OCI-LY3 (cell line): ENCODE results near the gene TMLHE.
"Not testable (repeated sequence)": the region's sequence is repeated elsewhere in the genome, so short reads cannot be mapped to it uniquely, and the experiment has no call there.

Source experiments
- H2AFZ ChIP-seq: fragments of 200-600, 300-600 bp; shearing (Covaris generic); 2 replicates; pipeline ENCODE4 v1.6.0; 2014; ENCODE audit warnings: antibody characterized with exemption, low read depth, low read length
- H3K27ac ChIP-seq: fragments of 200-600, 300-600 bp; sonication (generic); 2 replicates; pipeline ENCODE4 v1.5.1; 2014; ENCODE audit warnings: mild to moderate bottlenecking, low read length, moderate library complexity, mixed read lengths
- H3K27me3 ChIP-seq: fragments of 200-600, 300-600 bp; sonication (generic); 2 replicates; pipeline ENCODE4 v1.6.1; 2014; ENCODE audit warnings: low read depth, low read length, mixed read lengths
- H3K36me3 ChIP-seq: fragments of 200-600, 300-600 bp; sonication (generic); replicated peaks from 2 replicates; pipeline ENCODE3; 2014; ENCODE audit warnings: low read depth, low read length, mixed read lengths
- H3K4me1 ChIP-seq: fragments of 300-600, 200-600 bp; sonication (generic); 2 replicates; pipeline ENCODE4 v1.6.1; 2014; ENCODE audit warnings: low read length, mixed read lengths
- H3K4me2 ChIP-seq: fragments of 200-600, 300-600 bp; sonication (generic); 2 replicates; pipeline ENCODE4 v1.6.1; 2014; ENCODE audit warnings: low read length, mixed read lengths
- H3K4me3 ChIP-seq: fragments of 300-600, 200-600 bp; sonication (generic); 2 replicates; pipeline ENCODE4 v1.5.1; 2014; ENCODE audit warnings: antibody characterized with exemption, mild to moderate bottlenecking, low read length, moderate library complexity
- H3K79me2 ChIP-seq: fragments of 300-600, 200-600 bp; shearing (Covaris generic); 2 replicates; pipeline ENCODE4 v1.6.1; 2014; ENCODE audit warnings: mild to moderate bottlenecking, low read length, mixed read lengths
- H3K9ac ChIP-seq: fragments of 300-600, 200-600 bp; shearing (Covaris generic); 2 replicates; pipeline ENCODE4 v1.6.0; 2014; ENCODE audit warnings: mild to moderate bottlenecking, low read length, moderate library complexity
- H3K9me3 ChIP-seq: fragments of 200-600, 300-600 bp; shearing (Covaris generic); 2 replicates; pipeline ENCODE4 v1.6.1; 2014; ENCODE audit warnings: low read length, mixed read lengths; ENCODE audit not compliant: insufficient read depth
- H4K20me1 ChIP-seq: fragments of 200-600, 300-600 bp; sonication (generic); 2 replicates; pipeline ENCODE4 v1.6.1; 2016; ENCODE audit warnings: low read length, mixed read lengths; ENCODE audit not compliant: insufficient read depth
- EZH2phosphoT487 ChIP-seq: fragments of 200-600 bp; shearing (Covaris generic); IDR thresholded peaks from 2 replicates; pipeline ENCODE4 v1.6.1; 2018; ENCODE audit warnings: antibody characterized with exemption, mixed run types, low read depth
- TF ChIP-seq, protein P1 (sequence below): fragments of 200-600, 300-600 bp; sonication (generic); IDR thresholded peaks from 2 replicates; pipeline ENCODE4 v1.5.1; 2014; ENCODE audit warnings: antibody characterized with exemption, low read length, low read depth

The TMLHE gene, protein sequence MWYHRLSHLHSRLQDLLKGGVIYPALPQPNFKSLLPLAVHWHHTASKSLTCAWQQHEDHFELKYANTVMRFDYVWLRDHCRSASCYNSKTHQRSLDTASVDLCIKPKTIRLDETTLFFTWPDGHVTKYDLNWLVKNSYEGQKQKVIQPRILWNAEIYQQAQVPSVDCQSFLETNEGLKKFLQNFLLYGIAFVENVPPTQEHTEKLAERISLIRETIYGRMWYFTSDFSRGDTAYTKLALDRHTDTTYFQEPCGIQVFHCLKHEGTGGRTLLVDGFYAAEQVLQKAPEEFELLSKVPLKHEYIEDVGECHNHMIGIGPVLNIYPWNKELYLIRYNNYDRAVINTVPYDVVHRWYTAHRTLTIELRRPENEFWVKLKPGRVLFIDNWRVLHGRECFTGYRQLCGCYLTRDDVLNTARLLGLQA

DNA sequence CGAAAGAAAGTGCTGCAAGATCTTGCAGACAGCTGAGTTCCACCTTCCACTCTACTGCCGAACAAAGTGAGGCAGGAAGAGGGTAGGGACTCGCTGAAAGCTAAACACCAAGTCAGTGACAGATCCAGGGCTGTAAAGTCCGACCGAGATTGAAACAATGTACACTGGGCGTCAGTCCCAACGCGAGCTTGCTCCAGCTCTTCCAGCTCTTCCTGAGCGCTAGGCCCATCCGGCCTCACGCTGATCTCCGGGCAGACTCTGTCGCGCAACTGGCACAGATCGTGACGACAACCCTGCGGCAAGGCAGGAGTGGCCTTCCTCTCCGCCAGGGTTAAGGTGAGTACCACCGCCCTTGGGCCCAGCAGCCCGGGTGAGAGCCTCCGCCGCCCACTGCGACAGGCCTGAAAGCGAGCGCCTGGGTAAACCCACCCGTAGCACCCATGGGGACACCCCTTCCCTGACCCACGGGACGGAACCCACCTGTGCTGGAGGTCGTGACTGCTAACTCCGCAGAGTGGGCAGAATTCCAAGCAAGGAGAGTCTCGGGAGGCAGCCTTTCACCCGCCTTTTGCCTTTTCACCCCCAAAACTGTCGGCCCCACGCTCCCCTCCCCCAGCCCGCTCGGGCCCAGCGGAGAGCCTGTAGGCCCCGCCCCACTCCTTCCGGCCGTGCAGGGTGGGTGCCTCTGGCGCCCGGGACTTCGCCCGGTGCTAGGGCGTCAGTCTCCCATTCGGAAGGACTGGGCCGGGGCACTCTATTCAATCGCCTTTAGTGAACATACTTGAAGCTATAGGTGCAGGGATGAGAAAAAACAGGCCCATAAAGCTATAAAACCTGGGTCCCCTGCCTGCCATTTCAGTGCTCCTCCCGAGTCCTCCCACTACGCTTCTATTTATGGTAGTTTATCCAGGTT is at the start of gene TMLHE, which contains the start of gene SPRY3:
Gene TMLHE, minus strand, starts transcription at position 641 of the 913 bp plus-strand sequence. CDS start 67,676 bp downstream, outside the sequence.
Gene SPRY3, plus strand, starts transcription at position 275 of the 913 bp plus-strand sequence.
- Histone ChIP-seq H3K9me3 (no peaks in the 10 kb centered on the region), H2AFZ (peak within 1 kb of the TSS; percentile 100), H3K4me3 (peak within 1 kb of the TSS; percentile 97), H3K27me3 (no peaks in the 10 kb centered on the region), H3K4me1 (peaks cover 11% of the 10 kb centered on the region), H3K9ac (peak within 1 kb of the TSS; percentile 95), H3K36me3 (peaks cover 6% of the 10 kb centered on the region), H3K27ac (peak within 1 kb of the TSS; percentile 63), H4K20me1 (no peaks in the 10 kb centered on the region), H3K4me2 (peak within 1 kb of the TSS; percentile 89), H3K79me2 (peaks cover 36% of the 10 kb centered on the region)
- TF ChIP-seq EZH2phosphoT487, result no peak
- TF ChIP-seq, protein P1, sequence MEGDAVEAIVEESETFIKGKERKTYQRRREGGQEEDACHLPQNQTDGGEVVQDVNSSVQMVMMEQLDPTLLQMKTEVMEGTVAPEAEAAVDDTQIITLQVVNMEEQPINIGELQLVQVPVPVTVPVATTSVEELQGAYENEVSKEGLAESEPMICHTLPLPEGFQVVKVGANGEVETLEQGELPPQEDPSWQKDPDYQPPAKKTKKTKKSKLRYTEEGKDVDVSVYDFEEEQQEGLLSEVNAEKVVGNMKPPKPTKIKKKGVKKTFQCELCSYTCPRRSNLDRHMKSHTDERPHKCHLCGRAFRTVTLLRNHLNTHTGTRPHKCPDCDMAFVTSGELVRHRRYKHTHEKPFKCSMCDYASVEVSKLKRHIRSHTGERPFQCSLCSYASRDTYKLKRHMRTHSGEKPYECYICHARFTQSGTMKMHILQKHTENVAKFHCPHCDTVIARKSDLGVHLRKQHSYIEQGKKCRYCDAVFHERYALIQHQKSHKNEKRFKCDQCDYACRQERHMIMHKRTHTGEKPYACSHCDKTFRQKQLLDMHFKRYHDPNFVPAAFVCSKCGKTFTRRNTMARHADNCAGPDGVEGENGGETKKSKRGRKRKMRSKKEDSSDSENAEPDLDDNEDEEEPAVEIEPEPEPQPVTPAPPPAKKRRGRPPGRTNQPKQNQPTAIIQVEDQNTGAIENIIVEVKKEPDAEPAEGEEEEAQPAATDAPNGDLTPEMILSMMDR, result no peak

DNA sequence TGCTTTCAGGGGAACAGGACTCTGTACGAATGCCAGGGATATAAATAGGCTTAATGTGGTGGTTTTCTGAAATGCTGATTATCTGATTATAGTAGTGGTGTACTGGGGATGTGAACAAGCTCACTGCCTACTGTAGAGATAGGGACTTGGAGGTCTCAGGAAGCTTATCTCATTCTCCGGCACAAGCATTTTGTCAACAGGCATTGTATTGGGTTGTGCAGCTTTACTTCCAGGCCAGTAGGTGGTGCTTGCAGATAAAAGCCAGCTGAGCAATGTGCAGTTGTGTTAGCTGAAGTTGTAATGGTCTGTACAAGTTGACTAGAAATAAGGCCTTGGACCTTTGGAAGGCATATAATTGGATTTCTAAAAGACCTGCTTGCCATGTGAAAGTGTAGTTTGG is 49.5 kb upstream of the TMLHE start:
- H3K27me3 ChIP-seq, result no peaks in the 10 kb centered on the region
- no peak overlapping the region for H3K4me2 ChIP-seq
- H4K20me1 ChIP-seq, result no peaks in the 10 kb centered on the region
- H3K4me3 ChIP-seq, result no peak overlapping the region
- no peaks in the 10 kb centered on the region for H3K79me2 ChIP-seq
- H3K9ac ChIP-seq, result no peak overlapping the region
- TF ChIP-seq EZH2phosphoT487, result no peak
- TF ChIP-seq, protein P1, result peak; percentile 28; the same call in 1 of the 2 replicates
- no peaks in the 10 kb centered on the region for H3K9me3 ChIP-seq
- no peak overlapping the region for H3K27ac ChIP-seq
- no peaks in the 10 kb centered on the region for H3K36me3 ChIP-seq
- H3K4me1 ChIP-seq, result no peaks in the 10 kb centered on the region
- H2AFZ ChIP-seq, result no peak overlapping the region

DNA sequence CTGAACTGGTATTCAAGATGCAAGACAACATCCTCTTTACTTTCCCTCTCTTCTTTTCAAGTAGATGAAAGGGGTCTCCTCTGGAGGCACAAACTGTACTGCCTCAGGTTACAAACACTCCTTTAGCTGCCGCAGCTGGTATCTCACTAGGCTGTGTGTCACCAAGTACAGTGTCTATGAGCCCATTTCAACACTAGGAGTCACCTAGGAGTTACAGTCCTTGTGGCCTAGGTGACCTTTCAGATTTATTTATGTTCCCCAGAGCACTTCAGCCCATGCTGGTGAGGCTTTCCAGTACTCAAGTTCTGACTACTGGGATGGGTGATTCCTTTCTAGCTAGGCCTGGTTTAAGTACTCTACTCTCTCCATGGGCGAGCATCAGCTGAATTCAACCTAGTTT is 32.4 kb upstream of the TMLHE start:
- Histone ChIP-seq H3K9me3 (no peaks in the 10 kb centered on the region), H2AFZ (no peak overlapping the region), H3K27ac (no peak overlapping the region), H3K36me3 (no peaks in the 10 kb centered on the region), H4K20me1 (no peaks in the 10 kb centered on the region), H3K4me2 (no peak overlapping the region), H3K79me2 (no peaks in the 10 kb centered on the region), H3K9ac (no peak overlapping the region), H3K4me3 (no peak overlapping the region), H3K27me3 (no peaks in the 10 kb centered on the region), H3K4me1 (no peaks in the 10 kb centered on the region)
- TF ChIP-seq EZH2phosphoT487, result no peak
- TF ChIP-seq, protein P1, result no peak

DNA sequence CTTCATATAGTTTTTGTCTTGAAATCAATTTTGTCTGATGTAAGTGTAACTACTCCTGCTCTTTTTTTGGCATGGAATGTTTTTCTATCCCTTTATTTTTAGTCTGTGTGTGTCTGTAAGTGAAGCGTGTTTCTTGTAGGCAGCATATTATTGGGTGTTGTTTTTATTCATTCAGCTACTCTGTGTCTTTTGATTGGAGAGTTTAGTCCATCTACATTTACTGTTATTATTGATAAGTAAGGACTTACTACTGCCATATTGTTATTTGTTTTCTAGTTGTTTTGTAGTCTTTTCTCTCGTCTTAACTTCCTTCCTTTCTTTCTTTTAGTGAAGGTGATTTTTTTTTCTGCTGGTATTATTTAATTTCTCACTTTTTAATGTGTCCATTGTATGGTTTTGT is 30.5 kb upstream of the TMLHE start:
- Histone ChIP-seq H3K27ac (no peak overlapping the region), H3K4me3 (no peak overlapping the region), H3K36me3 (no peaks in the 10 kb centered on the region), H4K20me1 (no peaks in the 10 kb centered on the region), H3K4me1 (no peaks in the 10 kb centered on the region), H3K27me3 (no peaks in the 10 kb centered on the region), H3K9me3 (no peaks in the 10 kb centered on the region), H3K9ac (no peak overlapping the region), H3K79me2 (no peaks in the 10 kb centered on the region), H3K4me2 (no peak overlapping the region), H2AFZ (no peak overlapping the region)
- TF ChIP-seq EZH2phosphoT487, result no peak
- TF ChIP-seq, protein P1, result no peak

DNA sequence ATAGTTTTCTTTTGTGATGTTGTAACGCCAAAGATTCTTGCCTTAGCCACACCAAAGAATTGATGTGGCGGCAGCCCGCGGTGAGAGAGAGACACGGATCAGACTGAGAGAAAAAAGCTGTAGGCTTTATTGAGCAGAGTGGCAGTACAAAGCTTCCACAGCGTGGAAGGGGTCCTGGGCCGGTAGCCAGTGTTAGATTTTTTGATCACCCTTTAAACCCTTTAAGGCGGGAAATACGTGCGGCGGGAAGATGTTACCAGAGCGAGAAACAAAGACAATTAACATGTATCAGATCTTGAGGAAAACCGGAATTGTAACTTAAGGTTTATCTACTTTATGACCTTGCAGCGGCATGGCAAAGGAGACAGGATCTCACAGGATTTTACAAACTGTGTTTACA is 28.6 kb upstream of the TMLHE start:
- not testable (repeated sequence) for H3K36me3 ChIP-seq, H3K9ac ChIP-seq, H2AFZ ChIP-seq, H3K27ac ChIP-seq, H3K4me1 ChIP-seq, H3K9me3 ChIP-seq, H3K4me3 ChIP-seq, H4K20me1 ChIP-seq, H3K27me3 ChIP-seq, H3K79me2 ChIP-seq, H3K4me2 ChIP-seq
